Endothelial cell of umbilical vein (primary cell): Measurements from ENCODE around the gene RPS19. TPM values are rescaled to one million over a fixed set of nuclear protein-coding genes. Genes with fewer than 3 reads are reported as not detected.

Experiments used
- BruUV-seq: library from RNA; stranded (reverse); fragments of 400-500 nt; replicated peaks from 2 replicates; lab custom pipeline; 2021; lab: Mats Ljungman, UMichigan
- CTCF ChIA-PET: fragments of 300-600, 350-600 bp; sonication (Branson Sonifier 250); formaldehyde crosslinking; loops from one replicate; lab custom pipeline; 2021; ENCODE audit warnings: antibody characterized with exemption, inconsistent platforms; lab: Charles Lee
- POLR2A ChIA-PET: fragments of 300-600, 350-600 bp; sonication (Branson Sonifier 250); formaldehyde crosslinking; loops from one replicate; lab custom pipeline; 2021; ENCODE audit warnings: antibody characterized with exemption, inconsistent platforms; lab: Charles Lee
- DNase-seq: peaks from one replicate; pipeline ENCODE4 v3.0.0-alpha.2; 2011; ENCODE audit warnings: low read depth, low spot score
- FAIRE-seq: peaks from 2 replicates; lab custom pipeline; 2011; peaks lifted over from hg19 to GRCh38; lab: Jason Lieb, UNC
- H2AFZ ChIP-seq: 2 replicates; pipeline ENCODE4 v1.6.0; 2012; ENCODE audit warnings: low read depth, low read length, control low read depth, inconsistent platforms
- H3K27ac ChIP-seq: 2 replicates; pipeline ENCODE4 v1.5.1; 2011; ENCODE audit warnings: low read depth, mild to moderate bottlenecking, control low read depth, low read length, moderate library complexity; ENCODE audit not compliant: insufficient read depth
- H3K27me3 ChIP-seq, 2 experiments: 2 replicates each; pipeline versions ENCODE4 v1.6.0 to v1.6.1; 2011; ENCODE audit warnings: low read length in 2 of 2, mixed read lengths in 1 of 2; ENCODE audit not compliant: control insufficient read depth in 2 of 2, insufficient read depth in 2 of 2
- H3K36me3 ChIP-seq, 2 experiments: 2 replicates in 1 of 2; 3 replicates in 1 of 2; pipeline ENCODE4 v1.5.1; 2011; ENCODE audit warnings: low read length in 2 of 2, mild to moderate bottlenecking in 1 of 2, moderate library complexity in 1 of 2; ENCODE audit not compliant: control insufficient read depth in 2 of 2, insufficient read depth in 2 of 2; ENCODE audit errors: extremely low read depth in 1 of 2
- H3K4me1 ChIP-seq: 3 replicates; pipeline ENCODE4 v1.5.1; 2011; ENCODE audit warnings: mild to moderate bottlenecking, low read length; ENCODE audit not compliant: control insufficient read depth, insufficient read depth; ENCODE audit errors: extremely low read depth
- H3K4me2 ChIP-seq: 2 replicates; pipeline ENCODE4 v1.6.1; 2011; ENCODE audit warnings: low read length, control low read depth, mixed read lengths; ENCODE audit not compliant: insufficient read depth
- H3K4me3 ChIP-seq, 3 experiments: fragments of 200-600 bp in 1 of 3; sonication (generic), shearing (Covaris generic) in 1 of 3; replicated peaks in 1 of 3; 2 replicates each; pipeline ENCODE4 v1.5.1; 2011 to 2016; ENCODE audit warnings: control low read depth in 3 of 3, low read length in 3 of 3, mild to moderate bottlenecking in 2 of 3, inconsistent platforms in 1 of 3, low read depth in 1 of 3, moderate library complexity in 1 of 3; ENCODE audit not compliant: insufficient read depth in 1 of 3
- H3K79me2 ChIP-seq: 2 replicates; pipeline ENCODE4 v1.6.0; 2012; ENCODE audit warnings: low read length, inconsistent platforms; ENCODE audit not compliant: control insufficient read depth, insufficient read depth
- H3K9ac ChIP-seq: replicated peaks from 2 replicates; pipeline ENCODE3; 2011; ENCODE audit warnings: low read length, control low read depth; ENCODE audit not compliant: insufficient read depth; ENCODE audit errors: extremely low read depth
- H3K9me1 ChIP-seq: replicated peaks from 3 replicates; pipeline ENCODE4 v1.6.0; 2011; ENCODE audit warnings: mild to moderate bottlenecking, low read length; ENCODE audit not compliant: control insufficient read depth, insufficient read depth; ENCODE audit errors: extremely low read depth
- H3K9me3 ChIP-seq: replicated peaks from 2 replicates; pipeline ENCODE4 v1.5.1; 2012; ENCODE audit warnings: low read length, inconsistent platforms; ENCODE audit not compliant: control insufficient read depth, insufficient read depth
- H4K20me1 ChIP-seq: replicated peaks from 2 replicates; pipeline ENCODE3; 2011; ENCODE audit warnings: mild to moderate bottlenecking, low read length; ENCODE audit not compliant: control insufficient read depth, insufficient read depth; ENCODE audit errors: extremely low read depth
- FOS ChIP-seq: IDR thresholded peaks from 2 replicates; pipeline ENCODE4 v1.6.1; 2011; ENCODE audit warnings: mild to moderate bottlenecking, low read length, moderate library complexity, borderline replicate concordance; ENCODE audit not compliant: insufficient read depth
- MYC ChIP-seq: IDR thresholded peaks from one replicate; pipeline ENCODE4 v1.6.1; 2011; ENCODE audit warnings: mild to moderate bottlenecking, low read depth, low read length
- POLR2AphosphoS5 ChIP-seq: IDR thresholded peaks from 2 replicates; pipeline ENCODE4 v1.6.1; 2012; ENCODE audit warnings: low read depth, mild to moderate bottlenecking, control low read depth, low read length, moderate library complexity; ENCODE audit not compliant: insufficient read depth
- dilution Hi-C: fragments of 300-500 bp; cut with MboI; formaldehyde crosslinking; loops from one replicate; pipeline ENCODE4 v1.15.0; 2019; ENCODE audit warnings: low sequenced_read_pairs; ENCODE audit not compliant: extremely low pct_ligation_motif_present
- intact Hi-C: fragments of 100-400 bp; cut with micrococcal nuclease; formaldehyde crosslinking; loops from one replicate; pipeline ENCODE4 v1.10.0; 2022
- polyA plus RNA-seq, 4 experiments: library from polyadenylated mRNA; depleted of rRNA in 3 of 4; stranded (reverse) in 3 of 4; unstranded in 1 of 4; fragments of >200 nt; gene quantifications; 2 replicates each; pipeline versions ENCODE4 v1.2.1 to v1.2.3, GENCODE V29; 2011 to 2012; ENCODE audit warnings: missing spikeins in 1 of 4
- total RNA-seq: library from RNA; stranded (reverse); gene quantifications from 2 replicates; pipeline ENCODE4 v1.2.3, GENCODE V29; 2021
- TF ChIP-seq, protein P1 (sequence below), 2 donors: IDR thresholded peaks; 1 replicate in 1 of 2; 2 replicates in 1 of 2; pipeline ENCODE4 v1.5.1; 2011; ENCODE audit warnings: low read length in 2 of 2, mild to moderate bottlenecking in 2 of 2, moderate library complexity in 2 of 2, control low read depth in 1 of 2, inconsistent platforms in 1 of 2, low read depth in 1 of 2; ENCODE audit not compliant: insufficient read depth in 1 of 2; ENCODE audit errors: extremely low read depth in 1 of 2
- TF ChIP-seq, protein P2 (sequence below): IDR thresholded peaks from 2 replicates; pipeline ENCODE4 v1.6.1; 2011; ENCODE audit not compliant: insufficient read depth, insufficient read length

RPS19 gene
- total and polyA plus RNA-seq, 2 donors (not counting 3 experiments of a cell fraction or from before 2014, with no cell fraction given), result 2,234 to 4,353 TPM

- no peak for FAIRE-seq
- H3K36me3 ChIP-seq, result peaks cover 4 to 18% of the 10 kb centered on the region in 2 experiments
- dilution Hi-C loops, result no loop called here
Observed at GRCh38 chr19:41889896-41890295, 29.8 kb downstream of the RPS19 start.

More at GRCh38 chr19:41889896-41890295, 29.8 kb downstream of the RPS19 start:
- Histone ChIP-seq H3K9ac (no peak overlapping the region), H3K4me3 (no peak overlapping the region), H3K79me2 (peaks cover 18% of the 10 kb centered on the region), H3K9me1 (no peaks in the 10 kb centered on the region), H3K4me1 (peaks cover 11% of the 10 kb centered on the region), H3K27me3 (no peaks in the 10 kb centered on the region), H4K20me1 (no peaks in the 10 kb centered on the region), H3K9me3 (no peaks in the 10 kb centered on the region), H3K4me2 (no peak overlapping the region), H3K27ac (no peak overlapping the region), H2AFZ (no peak overlapping the region)
- CTCF ChIA-PET, result interaction anchor here (1.1 to 1.6 kb wide), 2 partner anchors 9 to 17 kb away, joined by 3 to 5 read pairs; no protein-coding TSS in a partner anchor
- POLR2A ChIA-PET, result no interaction called here
- DNase-seq, result no peak
- TF ChIP-seq MYC (no peak), FOS (no peak), POLR2AphosphoS5 (no peak)
- TF ChIP-seq, protein P1, sequence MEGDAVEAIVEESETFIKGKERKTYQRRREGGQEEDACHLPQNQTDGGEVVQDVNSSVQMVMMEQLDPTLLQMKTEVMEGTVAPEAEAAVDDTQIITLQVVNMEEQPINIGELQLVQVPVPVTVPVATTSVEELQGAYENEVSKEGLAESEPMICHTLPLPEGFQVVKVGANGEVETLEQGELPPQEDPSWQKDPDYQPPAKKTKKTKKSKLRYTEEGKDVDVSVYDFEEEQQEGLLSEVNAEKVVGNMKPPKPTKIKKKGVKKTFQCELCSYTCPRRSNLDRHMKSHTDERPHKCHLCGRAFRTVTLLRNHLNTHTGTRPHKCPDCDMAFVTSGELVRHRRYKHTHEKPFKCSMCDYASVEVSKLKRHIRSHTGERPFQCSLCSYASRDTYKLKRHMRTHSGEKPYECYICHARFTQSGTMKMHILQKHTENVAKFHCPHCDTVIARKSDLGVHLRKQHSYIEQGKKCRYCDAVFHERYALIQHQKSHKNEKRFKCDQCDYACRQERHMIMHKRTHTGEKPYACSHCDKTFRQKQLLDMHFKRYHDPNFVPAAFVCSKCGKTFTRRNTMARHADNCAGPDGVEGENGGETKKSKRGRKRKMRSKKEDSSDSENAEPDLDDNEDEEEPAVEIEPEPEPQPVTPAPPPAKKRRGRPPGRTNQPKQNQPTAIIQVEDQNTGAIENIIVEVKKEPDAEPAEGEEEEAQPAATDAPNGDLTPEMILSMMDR (IDR thresholded peaks at IDR 0.05; ENCODE audit: extremely low read depth in 1 of 2, insufficient read depth in 1 of 2, low read depth in 1 of 2, low read length in 2 of 2), result no peak
- TF ChIP-seq, protein P2, sequence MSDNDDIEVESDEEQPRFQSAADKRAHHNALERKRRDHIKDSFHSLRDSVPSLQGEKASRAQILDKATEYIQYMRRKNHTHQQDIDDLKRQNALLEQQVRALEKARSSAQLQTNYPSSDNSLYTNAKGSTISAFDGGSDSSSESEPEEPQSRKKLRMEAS, result no peak
- BruUV-seq, result no TSS peak
- intact Hi-C loops, result no loop called here
